ENCODE data around the gene MYO7A.

Gene MYO7A

DNA sequence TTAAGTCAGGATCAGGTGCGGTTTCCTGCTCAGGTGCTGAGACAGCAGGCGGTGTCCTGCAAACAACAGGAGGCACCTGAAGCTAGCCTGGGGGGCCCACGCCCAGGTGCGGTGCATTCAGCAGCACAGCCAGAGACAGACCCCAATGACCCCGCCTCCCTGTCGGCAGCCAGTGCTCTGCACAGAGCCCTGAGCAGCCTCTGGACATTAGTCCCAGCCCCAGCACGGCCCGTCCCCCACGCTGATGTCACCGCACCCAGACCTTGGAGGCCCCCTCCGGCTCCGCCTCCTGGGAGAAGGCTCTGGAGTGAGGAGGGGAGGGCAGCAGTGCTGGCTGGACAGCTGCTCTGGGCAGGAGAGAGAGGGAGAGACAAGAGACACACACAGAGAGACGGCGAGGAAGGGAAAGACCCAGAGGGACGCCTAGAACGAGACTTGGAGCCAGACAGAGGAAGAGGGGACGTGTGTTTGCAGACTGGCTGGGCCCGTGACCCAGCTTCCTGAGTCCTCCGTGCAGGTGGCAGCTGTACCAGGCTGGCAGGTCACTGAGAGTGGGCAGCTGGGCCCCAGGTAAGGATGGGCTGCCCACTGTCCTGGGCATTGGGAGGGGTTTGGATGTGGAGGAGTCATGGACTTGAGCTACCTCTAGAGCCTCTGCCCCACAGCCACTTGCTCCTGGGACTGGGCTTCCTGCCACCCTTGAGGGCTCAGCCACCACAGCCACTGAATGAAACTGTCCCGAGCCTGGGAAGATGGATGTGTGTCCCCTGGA lies at the start of gene MYO7A:
Gene MYO7A (plus strand): TSS at position 327 of the 772 bp plus-strand sequence. CDS start 2,389 bp downstream, outside the sequence.
- TF ChIP-seq, protein P1, sequence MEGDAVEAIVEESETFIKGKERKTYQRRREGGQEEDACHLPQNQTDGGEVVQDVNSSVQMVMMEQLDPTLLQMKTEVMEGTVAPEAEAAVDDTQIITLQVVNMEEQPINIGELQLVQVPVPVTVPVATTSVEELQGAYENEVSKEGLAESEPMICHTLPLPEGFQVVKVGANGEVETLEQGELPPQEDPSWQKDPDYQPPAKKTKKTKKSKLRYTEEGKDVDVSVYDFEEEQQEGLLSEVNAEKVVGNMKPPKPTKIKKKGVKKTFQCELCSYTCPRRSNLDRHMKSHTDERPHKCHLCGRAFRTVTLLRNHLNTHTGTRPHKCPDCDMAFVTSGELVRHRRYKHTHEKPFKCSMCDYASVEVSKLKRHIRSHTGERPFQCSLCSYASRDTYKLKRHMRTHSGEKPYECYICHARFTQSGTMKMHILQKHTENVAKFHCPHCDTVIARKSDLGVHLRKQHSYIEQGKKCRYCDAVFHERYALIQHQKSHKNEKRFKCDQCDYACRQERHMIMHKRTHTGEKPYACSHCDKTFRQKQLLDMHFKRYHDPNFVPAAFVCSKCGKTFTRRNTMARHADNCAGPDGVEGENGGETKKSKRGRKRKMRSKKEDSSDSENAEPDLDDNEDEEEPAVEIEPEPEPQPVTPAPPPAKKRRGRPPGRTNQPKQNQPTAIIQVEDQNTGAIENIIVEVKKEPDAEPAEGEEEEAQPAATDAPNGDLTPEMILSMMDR (IDR thresholded peaks at IDR 0.05; ENCODE audit: insufficient read depth, low read depth, low read length, missing control alignments), result no peak
- H3K4me3 ChIP-seq (ENCODE audit: low read length), result peak within 1 kb of the TSS; percentile 35
- DNase-seq (ENCODE audit: low read depth), result peak; percentile 13

DNA sequence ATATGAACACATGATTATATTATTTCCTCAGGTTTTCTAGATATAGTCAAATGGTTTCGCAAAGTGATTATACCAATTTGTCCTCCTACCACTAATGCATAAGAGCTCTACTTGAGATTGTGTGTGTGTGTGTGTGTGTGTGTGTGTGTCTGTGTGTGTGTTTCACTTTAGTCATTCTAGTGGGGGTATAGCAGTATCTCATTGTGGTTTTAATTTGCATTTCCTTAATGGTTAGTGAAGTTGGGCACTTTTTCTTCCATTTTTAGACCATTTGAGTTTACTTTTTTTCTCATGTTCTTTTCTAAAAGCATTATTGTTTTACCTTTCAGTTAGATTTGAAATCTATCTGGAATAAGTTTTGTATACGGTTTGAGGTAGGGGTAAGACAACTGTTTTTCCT lies 48.4 kb upstream of the MYO7A start:
- H3K4me3 ChIP-seq (ENCODE audit: low read length), result no peak overlapping the region
- TF ChIP-seq, protein P1 (IDR thresholded peaks at IDR 0.05; ENCODE audit: insufficient read depth, low read depth, low read length, missing control alignments), result no peak

DNA sequence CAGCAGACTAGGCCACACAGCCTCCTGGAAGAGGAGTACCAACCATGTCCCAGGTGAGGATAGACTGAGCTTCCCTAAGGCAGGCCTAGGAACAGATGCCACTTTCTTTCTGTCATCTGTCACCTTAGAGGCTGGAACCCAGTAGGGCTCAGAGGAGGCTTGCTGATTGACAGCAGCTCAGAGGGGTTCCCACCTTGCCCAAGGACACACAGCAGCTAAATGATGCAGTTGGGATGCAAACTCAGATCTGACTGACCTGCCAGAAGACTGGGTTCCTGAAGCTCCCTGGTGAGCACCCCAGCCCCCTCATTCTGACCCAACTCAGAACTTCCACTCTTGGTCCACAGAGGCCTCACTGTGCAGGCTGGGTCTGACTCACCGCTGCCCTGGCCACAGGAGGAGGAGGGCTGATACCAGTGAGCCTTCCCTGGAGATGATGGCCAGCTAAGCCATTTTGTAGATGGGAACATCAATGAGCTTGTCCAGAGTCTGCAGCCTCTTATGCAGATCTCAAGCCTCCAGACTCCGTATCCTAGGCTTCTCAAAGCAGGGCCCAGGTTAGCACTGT lies 47.3 kb upstream of the MYO7A start:
- TF ChIP-seq, protein P1 (IDR thresholded peaks at IDR 0.05; ENCODE audit: insufficient read depth, low read depth, low read length, missing control alignments), result no peak
- DNase-seq (ENCODE audit: low read depth), result no peak

More for the DNA sequence above, 48.4 kb upstream of the MYO7A start:
- DNase-seq (ENCODE audit: low read depth), result no peak

DNA sequence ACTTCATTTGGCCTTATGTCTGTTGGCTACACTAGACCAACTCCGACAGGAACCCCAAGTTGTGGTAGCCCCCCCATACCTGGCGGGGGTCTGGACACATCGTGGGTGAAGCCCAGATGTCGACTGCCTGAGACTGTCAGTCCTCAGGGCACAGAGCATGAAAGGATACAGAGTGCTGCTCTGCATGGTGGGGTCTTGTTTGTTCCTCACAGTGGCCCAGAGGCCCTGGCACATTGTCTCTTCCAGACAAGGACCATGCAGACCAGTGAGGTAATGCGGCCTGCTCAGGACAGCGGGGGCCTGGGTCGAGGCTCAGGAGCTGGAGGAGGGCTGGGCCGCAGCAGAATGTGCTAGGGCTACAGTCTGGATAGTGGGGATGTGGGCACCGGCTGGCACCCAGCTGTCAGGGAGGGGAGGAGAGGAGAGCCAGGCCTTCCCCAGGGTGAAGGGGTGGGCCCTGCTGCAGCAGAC lies 46.6 kb upstream of the MYO7A start:
- no peak overlapping the region for H3K4me3 ChIP-seq (ENCODE audit: low read length)
- TF ChIP-seq, protein P1 (IDR thresholded peaks at IDR 0.05; ENCODE audit: insufficient read depth, low read depth, low read length, missing control alignments), result no peak
- DNase-seq (ENCODE audit: low read depth), result no peak

More for the DNA sequence above, 47.3 kb upstream of the MYO7A start:
- no peak overlapping the region for H3K4me3 ChIP-seq (ENCODE audit: low read length)

DNA sequence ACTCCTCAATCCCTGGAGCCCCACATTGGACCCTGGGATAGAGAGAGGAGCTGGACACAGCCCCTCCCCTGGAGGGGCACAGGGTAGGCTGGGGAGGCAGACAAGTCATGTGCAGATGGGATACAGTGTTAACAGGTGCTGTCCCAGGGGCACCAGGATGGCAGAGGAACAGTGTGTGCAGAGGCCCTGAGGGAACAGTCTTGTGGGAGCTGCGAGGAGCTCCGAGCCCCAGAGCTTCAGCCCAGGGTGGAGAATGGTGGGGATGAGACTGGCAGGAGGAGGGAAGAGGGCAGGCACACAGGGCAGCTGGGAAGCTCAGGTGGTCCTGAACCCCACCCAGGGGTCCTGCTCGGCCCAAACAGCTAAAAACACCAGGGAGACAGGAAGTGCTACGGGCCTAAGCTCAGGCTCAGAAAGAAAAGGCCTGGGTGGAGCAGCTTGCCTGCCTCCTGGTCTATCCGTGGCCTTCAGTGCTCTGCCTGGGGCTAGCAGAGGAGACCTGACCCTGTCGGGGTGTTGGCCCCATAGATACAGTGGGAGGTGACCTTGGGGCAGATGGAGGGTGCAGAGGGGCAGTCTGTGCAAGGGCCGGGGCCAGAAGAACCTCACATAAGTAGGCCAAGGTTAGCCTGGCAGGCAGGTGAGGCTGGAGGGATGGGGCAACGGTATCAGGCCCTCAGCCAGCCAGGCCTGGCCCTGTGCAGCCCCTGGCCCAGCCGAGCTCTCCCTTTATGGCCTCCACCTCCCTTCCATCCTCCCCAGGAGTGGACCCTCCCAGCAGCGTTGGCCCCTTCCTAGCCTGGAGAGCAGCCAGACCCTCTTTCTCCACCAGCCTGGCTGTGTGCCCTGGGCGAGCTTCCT lies 45.8 kb upstream of the MYO7A start:
- H3K4me3 ChIP-seq (ENCODE audit: low read length), result no peak overlapping the region
- TF ChIP-seq, protein P1 (IDR thresholded peaks at IDR 0.05; ENCODE audit: insufficient read depth, low read depth, low read length, missing control alignments), result no peak
- no peak for DNase-seq (ENCODE audit: low read depth)

DNA sequence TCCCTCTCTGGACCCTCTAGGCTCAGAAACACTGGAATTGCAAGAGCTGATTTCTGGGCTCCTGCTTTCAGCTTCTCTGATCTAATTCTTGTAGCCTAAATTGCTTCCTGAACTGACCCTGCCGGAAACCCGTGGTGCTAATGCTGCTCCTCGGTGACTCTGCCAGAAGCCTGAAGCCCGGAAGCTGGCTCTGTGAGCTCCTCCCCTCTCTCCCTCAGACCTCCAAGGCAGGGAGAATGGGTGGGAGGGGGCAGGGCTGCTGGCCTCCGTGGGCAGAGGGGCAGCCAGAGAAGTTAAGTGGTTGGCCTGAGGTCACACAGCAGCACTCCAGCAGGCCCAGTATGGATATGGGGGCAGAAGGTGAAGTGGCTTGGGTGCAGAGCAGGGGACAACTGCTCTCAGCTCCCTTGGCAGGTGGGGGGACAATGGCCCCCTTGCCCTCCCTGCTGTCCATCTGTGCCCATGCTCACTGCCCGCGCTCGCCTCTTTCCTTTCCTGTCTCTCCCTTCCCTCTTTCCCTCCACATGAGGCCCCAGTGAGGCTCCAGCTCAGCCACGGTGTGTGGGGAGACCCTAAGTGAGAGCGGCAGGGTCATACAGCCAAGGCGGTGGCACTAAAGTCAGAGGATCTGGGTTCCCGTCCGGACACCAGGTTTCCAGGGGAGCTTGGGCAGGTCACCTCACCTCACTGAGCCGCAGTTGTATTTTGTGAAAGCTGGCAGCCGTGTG lies 45.0 kb upstream of the MYO7A start:
- no peak for DNase-seq (ENCODE audit: low read depth)
- no peak overlapping the region for H3K4me3 ChIP-seq (ENCODE audit: low read length)
- TF ChIP-seq, protein P1 (IDR thresholded peaks at IDR 0.05; ENCODE audit: insufficient read depth, low read depth, low read length, missing control alignments), result no peak

All from epithelial cell of esophagus (primary cell).